Measurements from ENCODE around the gene SLC66A3. TPM values are rescaled to one million over a fixed set of nuclear protein-coding genes. Genes with fewer than 3 reads are reported as not detected.
A peak's percentile ranks its signal among the peaks of the same experiment; 100 is the strongest.

Gene SLC66A3
- total RNA-seq, 1 experiment from 2014 or later, result 13.3 TPM

DNA sequence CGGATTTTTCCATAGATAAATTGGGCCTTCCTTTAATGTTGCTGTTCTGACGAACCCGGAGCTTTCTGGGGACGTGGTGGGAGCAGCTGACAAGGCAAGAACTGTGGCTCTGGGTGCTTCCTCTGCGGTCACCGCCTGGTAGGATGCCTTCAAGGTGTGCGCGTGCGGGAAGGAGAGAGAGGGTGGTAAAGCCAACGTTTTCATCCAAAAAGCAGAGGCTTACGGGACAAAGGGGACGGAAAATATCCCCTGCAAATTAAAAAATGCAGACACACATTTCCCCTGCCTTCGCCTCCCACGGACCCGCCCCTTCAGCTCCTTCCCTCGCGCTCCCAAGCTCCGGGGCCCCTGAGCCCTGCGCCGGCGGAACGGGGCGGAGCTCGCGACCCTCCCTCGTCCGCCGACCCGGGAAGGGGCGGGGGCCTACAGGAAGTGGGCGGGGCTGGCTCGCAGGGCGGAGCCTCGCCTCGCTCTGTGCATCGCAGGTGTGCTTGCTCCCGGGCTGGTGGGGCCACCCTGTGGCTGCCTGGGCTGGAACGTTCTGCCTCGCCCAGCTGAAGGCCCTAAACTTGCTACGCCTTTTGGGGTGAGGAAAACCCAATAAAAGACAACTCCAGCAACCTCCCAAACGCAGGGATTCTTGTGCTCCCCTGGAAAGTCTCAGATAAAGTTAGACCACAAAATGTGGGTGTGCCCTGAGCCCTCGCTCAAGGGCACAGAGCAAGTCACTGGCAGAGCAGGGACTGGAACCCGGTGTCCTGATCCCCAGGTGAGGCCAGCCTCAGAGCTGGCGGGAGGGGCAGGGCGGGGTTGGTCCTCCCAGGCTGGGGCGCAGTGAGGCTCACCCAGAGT lies 25.4 kb upstream of the SLC66A3 start:
- H3K9ac ChIP-seq (ENCODE audit: extremely low read depth, insufficient read length, low read length), result no peak overlapping the region
- no peak overlapping the region for H4K91ac ChIP-seq (ENCODE audit: insufficient read length, low read depth, low read length)
- no peak overlapping the region for H3K23ac ChIP-seq (ENCODE audit: insufficient read length, low read depth, low read length)
- TF ChIP-seq, protein P1, sequence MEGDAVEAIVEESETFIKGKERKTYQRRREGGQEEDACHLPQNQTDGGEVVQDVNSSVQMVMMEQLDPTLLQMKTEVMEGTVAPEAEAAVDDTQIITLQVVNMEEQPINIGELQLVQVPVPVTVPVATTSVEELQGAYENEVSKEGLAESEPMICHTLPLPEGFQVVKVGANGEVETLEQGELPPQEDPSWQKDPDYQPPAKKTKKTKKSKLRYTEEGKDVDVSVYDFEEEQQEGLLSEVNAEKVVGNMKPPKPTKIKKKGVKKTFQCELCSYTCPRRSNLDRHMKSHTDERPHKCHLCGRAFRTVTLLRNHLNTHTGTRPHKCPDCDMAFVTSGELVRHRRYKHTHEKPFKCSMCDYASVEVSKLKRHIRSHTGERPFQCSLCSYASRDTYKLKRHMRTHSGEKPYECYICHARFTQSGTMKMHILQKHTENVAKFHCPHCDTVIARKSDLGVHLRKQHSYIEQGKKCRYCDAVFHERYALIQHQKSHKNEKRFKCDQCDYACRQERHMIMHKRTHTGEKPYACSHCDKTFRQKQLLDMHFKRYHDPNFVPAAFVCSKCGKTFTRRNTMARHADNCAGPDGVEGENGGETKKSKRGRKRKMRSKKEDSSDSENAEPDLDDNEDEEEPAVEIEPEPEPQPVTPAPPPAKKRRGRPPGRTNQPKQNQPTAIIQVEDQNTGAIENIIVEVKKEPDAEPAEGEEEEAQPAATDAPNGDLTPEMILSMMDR (conservative IDR thresholded peaks at IDR 0.05), result peak; percentile 68
- no peak overlapping the region for H2BK12ac ChIP-seq (ENCODE audit: insufficient read length, low read depth, low read length)
- no peak overlapping the region for H2BK15ac ChIP-seq (ENCODE audit: low read depth, low read length)
- no peaks in the 10 kb centered on the region for H3K79me1 ChIP-seq (ENCODE audit: insufficient read depth, low read depth, low read length, poor library complexity, severe bottlenecking)
- 0 out of 2 replicates have a peak overlapping the region, but pooled peaks have one; percentile 50 for H3K14ac ChIP-seq (ENCODE audit: insufficient read depth, low read length)
- Mint-ChIP-seq H3K9me3 (no peaks in the 10 kb centered on the region), H3K27ac (peak overlapping the region in 1 of 3 experiments; percentile 82; a peak in 1 of 7 replicates), H3K4me1 (peaks cover 17 to 21% of the 10 kb centered on the region in 2 experiments), H3K36me3 (ENCODE audit: insufficient read depth in 1 of 3, low read depth in 3 of 3) (no peaks in the 10 kb centered on the region; a peak in 1 of 7 replicates), H3K4me3 (peak overlapping the region; percentile 59 to 69), H3K27me3 (ENCODE audit: low read depth) (peaks cover 3% of the 10 kb centered on the region)
- no peaks in the 10 kb centered on the region for H4K20me1 ChIP-seq (ENCODE audit: control insufficient read depth, insufficient read depth, insufficient read length)
- peak overlapping the region; percentile 34 for H2AFZ ChIP-seq (ENCODE audit: low read length)
- no peaks in the 10 kb centered on the region for H3K9me3 ChIP-seq (ENCODE audit: control insufficient read depth, low read depth, low read length)
- H3K4me2 ChIP-seq (ENCODE audit: insufficient read depth, insufficient read length, low read length), result peak overlapping the region; percentile 73
- H3K4me1 ChIP-seq (ENCODE audit: insufficient read depth, low read length), result no peaks in the 10 kb centered on the region; the same call in 1 of the 2 replicates
- no peak overlapping the region for H2BK20ac ChIP-seq (ENCODE audit: low read depth, low read length, poor library complexity, severe bottlenecking)
- no peak overlapping the region for H2BK120ac ChIP-seq (ENCODE audit: low read depth, low read length, poor library complexity, severe bottlenecking)
- no peaks in the 10 kb centered on the region for H3K79me2 ChIP-seq (ENCODE audit: insufficient read depth, low read length)
- no peak overlapping the region for H2AK5ac ChIP-seq (ENCODE audit: insufficient read length, low read length)
- no peak overlapping the region for H3K27ac ChIP-seq (ENCODE audit: insufficient read length, low read depth, low read length)
- no peak overlapping the region for H3K4ac ChIP-seq (ENCODE audit: low read depth, low read length)
- peaks cover 11% of the 10 kb centered on the region for H3K23me2 ChIP-seq (ENCODE audit: insufficient read length, low read depth, low read length, poor library complexity, severe bottlenecking)
- no peak overlapping the region for H4K5ac ChIP-seq (ENCODE audit: insufficient read length, low read depth, low read length)
- H3T11ph ChIP-seq (ENCODE audit: low read length), result no peak overlapping the region
- WGBS (ENCODE audit: extremely low coverage, insufficient read length, low lambda C conversion rate), result no CpG with 5 or more reads among the region's 46 CpGs
- H3K18ac ChIP-seq (ENCODE audit: insufficient read length, low read depth, low read length), result peak overlapping the region; percentile 52
- no peak overlapping the region for H3K56ac ChIP-seq (ENCODE audit: insufficient read length, low read depth, low read length)
- H4K8ac ChIP-seq (replicated peaks; ENCODE audit: insufficient read length, low read depth, low read length), result no peak overlapping the region
- peak; percentile 95 for DNase-seq
- H3K27me3 ChIP-seq (ENCODE audit: insufficient read depth, low read length), result no peaks in the 10 kb centered on the region
- H2BK5ac ChIP-seq (ENCODE audit: insufficient read length, low read length), result no peak overlapping the region
